Measurements from ENCODE around the gene NUP153. TPM values are rescaled to one million over a fixed set of nuclear protein-coding genes. Genes with fewer than 3 reads are reported as not detected.
"Not testable (repeated sequence)": the region's sequence is repeated elsewhere in the genome, so short reads cannot be mapped to it uniquely, and the experiment has no call there.

Gene NUP153
- total RNA-seq, 2 donors from 2014 or later = 22.4 to 29.1 TPM

DNA sequence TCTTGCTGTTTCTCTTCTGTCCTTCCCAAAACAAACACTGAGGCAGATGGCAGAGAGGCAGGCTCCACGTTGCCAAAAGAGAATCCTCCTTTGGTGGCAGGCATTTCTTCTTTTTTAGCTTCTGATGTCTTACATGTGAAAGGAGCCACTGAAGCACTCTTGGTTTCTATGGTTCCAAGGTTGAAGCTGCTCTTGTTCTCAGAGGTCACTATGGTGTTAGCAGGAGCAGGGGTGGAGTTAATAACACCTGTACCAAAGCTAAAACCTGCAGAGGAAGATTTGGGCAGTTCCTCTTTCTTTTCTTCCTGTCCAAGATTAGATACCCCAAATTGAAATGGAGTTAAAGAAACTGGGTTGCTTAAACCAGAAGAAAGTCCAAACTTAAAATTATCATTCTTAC is 77.9 kb downstream of the NUP153 start:
- intact Hi-C loops (cut with DNase I) = loop anchor here in 1 of 2 donors (2.0 kb wide), 1 partner anchor 16 kb away; no protein-coding TSS in a partner anchor
- DNase-seq (ENCODE audit: low spot score) = no peak

DNA sequence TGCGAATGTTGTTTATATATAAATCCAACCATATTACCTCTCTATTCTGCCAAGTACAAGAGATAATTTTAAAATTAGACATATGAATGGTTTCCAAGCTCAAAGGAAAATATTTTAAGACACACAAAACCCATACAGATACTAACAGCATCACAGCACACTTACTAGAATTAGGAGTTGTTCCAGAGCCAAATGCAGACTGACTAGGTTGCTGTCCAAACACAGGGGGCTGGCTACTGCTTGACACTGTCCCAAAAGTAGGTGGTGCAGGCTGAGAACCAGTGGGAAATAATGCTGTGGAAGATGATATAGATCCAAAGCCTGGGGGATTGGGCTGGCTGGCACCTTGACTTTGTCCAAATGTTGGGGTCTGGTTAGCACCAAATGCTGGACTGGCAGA is 82.3 kb downstream of the NUP153 start:
- intact Hi-C loops (cut with DNase I) = no loop called here
- no peak for DNase-seq (ENCODE audit: low spot score)

DNA sequence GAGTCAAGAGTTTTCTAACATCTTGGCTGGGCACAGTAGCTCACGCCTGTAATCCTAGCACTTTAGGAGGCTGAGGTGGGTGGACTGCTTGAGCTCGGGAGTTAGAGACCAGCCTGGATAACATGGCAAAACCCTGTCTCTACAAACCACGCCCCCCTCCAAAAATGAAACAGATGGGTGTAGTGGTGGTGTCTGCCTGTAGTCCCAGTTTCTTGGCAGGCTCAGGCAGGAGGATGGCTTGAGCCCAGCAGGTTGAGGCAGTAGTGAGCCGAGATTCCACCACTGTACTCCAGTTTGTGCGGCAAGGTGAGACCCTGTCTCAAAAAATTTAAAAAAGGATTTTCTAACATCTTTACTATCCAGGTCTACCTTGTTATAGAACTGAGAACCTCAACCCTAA is 84.6 kb downstream of the NUP153 start:
- intact Hi-C loops (cut with DNase I) = no loop called here

GRCh38 chr6:17621003-17621402 is 85.7 kb downstream of the NUP153 start:
- no peak for DNase-seq (ENCODE audit: low spot score)
- intact Hi-C loops (cut with DNase I) = no loop called here

More for the DNA sequence above, 84.6 kb downstream of the NUP153 start:
- DNase-seq (ENCODE audit: low spot score) = no peak

DNA sequence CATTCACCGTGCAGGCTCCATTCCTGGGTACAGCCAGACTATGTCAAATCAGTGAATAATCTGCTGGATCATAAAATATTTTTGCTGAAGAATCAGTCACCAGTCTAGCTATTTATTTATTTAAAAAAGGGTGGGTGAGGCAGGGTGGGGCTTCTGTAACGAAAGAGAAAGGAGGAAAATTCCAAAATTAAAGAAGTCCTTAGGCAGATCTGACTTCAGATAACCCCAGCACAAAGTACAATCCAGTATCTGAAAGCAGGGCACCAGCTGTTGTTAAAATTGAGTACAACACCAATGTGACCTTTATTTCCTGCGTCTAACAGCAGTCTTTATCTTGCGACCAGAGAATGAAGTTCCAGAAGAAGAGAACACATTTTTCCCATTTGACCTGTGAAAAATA is 90.9 kb downstream of the NUP153 start:
- intact Hi-C loops (cut with DNase I) = loop anchor here in 1 of 2 donors (10.0 kb wide), 1 partner anchor 169 kb away; no protein-coding TSS in a partner anchor
- DNase-seq (ENCODE audit: low spot score) = no peak

GRCh38 chr6:17612048-17612447 is 94.7 kb downstream of the NUP153 start:
- DNase-seq (ENCODE audit: low spot score) = no peak
- intact Hi-C loops (cut with DNase I) = loop anchor here in 1 of 2 donors (2.0 to 10.0 kb wide), 2 partner anchors 17 to 173 kb away; no protein-coding TSS in a partner anchor

DNA sequence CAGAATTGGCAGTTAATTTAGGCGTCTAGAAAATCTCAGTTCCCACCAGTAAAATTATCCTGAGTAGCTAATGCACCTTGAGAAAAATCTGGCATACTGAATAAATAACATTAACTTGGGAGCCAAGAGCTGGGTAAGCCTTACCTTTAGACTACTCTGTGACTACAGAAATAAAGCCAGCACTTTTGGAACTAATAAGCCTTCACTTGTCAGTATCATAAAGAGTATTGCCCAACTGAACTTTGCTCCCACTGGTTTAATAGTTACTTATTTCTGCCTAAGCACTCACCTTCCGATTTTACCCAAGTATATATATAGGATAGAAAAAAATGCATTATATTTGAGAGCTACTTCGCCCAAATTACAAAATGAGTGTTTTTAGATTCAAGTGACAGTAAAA is 95.9 kb downstream of the NUP153 start:
- intact Hi-C loops (cut with DNase I) = loop anchor here in 1 of 2 donors (10.0 kb wide), 1 partner anchor 174 kb away; no protein-coding TSS in a partner anchor
- DNase-seq (ENCODE audit: low spot score) = no peak

- no peak for DNase-seq (ENCODE audit: low spot score)
- intact Hi-C loops (cut with DNase I) = no loop called here
Measured at GRCh38 chr6:17606606-17607005, 100.1 kb downstream of the NUP153 start.

GRCh38 chr6:17602888-17603287 is 103.8 kb downstream of the NUP153 start:
- no peak for DNase-seq (ENCODE audit: low spot score)
- intact Hi-C loops (cut with DNase I) = no loop called here

- intact Hi-C loops (cut with DNase I) = no loop called here
- no peak for DNase-seq (ENCODE audit: low spot score)
Measured at GRCh38 chr6:17601386-17601703, 105.4 kb downstream of the NUP153 start.

- intact Hi-C loops (cut with DNase I) = no loop called here
- DNase-seq (ENCODE audit: low spot score) = peak; percentile 85
Measured at GRCh38 chr6:17600527-17601385, 106.0 kb downstream of the NUP153 start.

DNA sequence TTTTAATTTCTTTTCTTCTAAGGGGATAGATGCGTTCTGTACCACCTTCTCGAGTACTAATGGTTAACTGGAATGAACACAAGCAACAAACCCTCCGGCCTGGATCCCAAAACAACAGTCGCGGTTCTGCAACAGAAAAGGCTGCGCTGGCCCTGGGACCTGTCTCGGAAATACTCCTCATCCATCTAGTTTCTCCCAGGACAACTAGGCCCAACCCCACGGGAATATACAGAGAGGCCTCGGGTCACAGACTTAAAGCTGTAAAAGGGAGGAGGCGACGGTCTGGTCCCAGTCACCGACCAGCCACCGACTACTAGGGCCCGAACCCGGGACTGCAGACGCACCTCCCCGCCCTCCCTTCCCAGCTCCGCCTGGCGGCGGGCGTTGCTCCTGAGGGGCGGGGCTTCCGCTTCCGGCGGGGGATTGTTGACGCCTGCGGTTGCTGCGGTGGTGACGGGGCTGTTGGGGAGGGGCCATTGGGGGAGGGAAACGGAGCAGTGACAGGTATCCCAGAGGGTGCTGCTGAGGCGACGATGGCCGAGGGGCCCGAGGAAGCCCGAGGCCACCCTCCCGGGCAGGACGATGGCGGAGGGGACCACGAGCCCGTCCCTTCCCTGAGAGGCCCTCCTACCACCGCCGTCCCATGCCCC is 106.7 kb downstream of the NUP153 start, which contains the start of gene FAM8A1:
TSS of gene FAM8A1 (plus strand) at position 426 of the 650 bp plus-strand sequence. CDS start at position 534, 108 bp downstream.
- intact Hi-C loops (cut with DNase I) = no loop called here
- peak; percentile 99 for DNase-seq (ENCODE audit: low spot score)

- DNase-seq (ENCODE audit: low spot score) = no peak
- intact Hi-C loops (cut with DNase I) = no loop called here
Measured at GRCh38 chr6:17596085-17596484, 110.6 kb downstream of the NUP153 start.

DNA sequence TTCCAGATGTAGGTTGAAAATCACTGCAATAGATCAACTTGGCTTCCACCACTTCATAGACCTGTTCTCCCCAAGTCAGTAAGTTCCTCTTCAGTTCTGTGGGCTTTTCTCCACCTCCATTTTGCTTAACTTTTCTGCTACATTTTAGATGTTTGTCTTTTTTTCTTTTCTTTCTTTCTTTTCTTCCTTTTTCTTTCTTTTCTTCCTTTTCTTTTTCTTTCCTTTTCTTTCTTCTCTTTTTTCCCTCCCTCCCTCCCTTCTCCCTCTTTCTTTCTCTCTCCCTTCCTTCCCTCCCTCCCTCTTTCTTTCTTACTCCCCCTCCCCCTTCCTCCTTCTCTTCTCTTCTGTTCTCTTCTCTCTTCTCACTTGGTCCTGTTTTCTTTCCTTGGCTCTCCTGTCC is 113.5 kb downstream of the NUP153 start:
- intact Hi-C loops (cut with DNase I) = no loop called here

GRCh38 chr6:17591287-17591686 is 115.4 kb downstream of the NUP153 start:
- intact Hi-C loops (cut with DNase I) = no loop called here
- no peak for DNase-seq (ENCODE audit: low spot score)

More for the DNA sequence above, 113.5 kb downstream of the NUP153 start:
- no peak for DNase-seq (ENCODE audit: low spot score)

GRCh38 chr6:17589406-17590096 is 117.2 kb downstream of the NUP153 start:
- intact Hi-C loops (cut with DNase I) = loop anchor here (5.0 to 10.0 kb wide), 2 partner anchors 432 to 435 kb away; no protein-coding TSS in a partner anchor
- DNase-seq (ENCODE audit: low spot score) = no peak

- DNase-seq (ENCODE audit: low spot score) = no peak
- intact Hi-C loops (cut with DNase I) = loop anchor here (5.0 to 10.0 kb wide), 2 partner anchors 431 to 433 kb away; no protein-coding TSS in a partner anchor
Measured at GRCh38 chr6:17588011-17588410, 118.7 kb downstream of the NUP153 start.

DNA sequence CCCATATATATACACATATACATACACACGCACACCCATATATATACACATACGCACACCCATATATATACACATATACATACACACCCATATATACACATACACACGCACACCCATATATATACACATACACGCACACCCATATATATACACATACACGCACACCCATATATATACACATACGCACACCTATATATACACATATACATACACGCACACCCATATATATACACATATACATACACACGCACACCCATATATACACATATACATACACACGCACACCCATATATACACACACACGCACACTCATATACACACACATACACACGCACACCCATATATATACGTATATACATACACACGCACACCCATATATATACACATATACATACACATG is 120.1 kb downstream of the NUP153 start:
- DNase-seq (ENCODE audit: low spot score) = not testable (repeated sequence)
- intact Hi-C loops (cut with DNase I) = loop anchor here (5.0 to 10.0 kb wide), 2 partner anchors 429 to 432 kb away; no protein-coding TSS in a partner anchor

DNA sequence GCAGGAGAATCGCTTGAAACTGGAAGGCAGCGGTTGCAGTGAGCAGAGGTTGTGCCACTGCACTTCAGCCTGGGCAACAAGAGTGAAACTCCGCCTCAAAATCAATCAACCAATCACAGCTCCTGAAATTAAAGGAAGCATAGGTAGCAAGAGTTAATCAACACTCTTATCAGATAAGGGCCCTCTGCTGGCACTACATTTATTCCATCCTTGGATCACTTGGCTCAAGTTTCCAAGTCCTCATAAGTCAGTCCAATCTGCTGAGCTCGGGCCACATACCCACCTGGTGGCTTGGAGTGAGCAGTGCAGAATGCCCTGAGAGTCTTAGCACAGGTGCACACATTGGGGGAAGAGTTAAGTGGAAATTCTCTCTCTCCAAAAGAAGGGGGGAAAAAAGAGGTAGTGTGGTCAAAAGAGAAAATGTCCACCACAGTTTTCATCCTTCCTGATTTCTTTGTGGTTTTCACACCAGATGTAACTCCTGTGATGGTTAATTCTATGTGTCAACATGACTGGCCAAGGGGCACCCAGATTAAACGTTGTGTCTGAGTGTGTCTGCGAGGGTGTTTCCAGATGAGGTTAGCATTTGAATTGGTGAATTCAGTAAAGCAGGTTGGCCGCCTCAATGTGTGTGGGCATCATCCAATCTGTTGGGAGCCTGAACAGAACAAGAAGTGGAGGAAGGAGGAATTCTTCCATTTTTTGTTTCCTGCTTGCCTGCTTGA is 120.8 kb downstream of the NUP153 start:
- DNase-seq (ENCODE audit: low spot score) = no peak
- intact Hi-C loops (cut with DNase I) = loop anchor here (5.0 to 10.0 kb wide), 2 partner anchors 429 to 431 kb away; no protein-coding TSS in a partner anchor
